22Rv1 (cell line): Measurements from ENCODE around the gene DDI2.

ENCODE experiments used
- H3K27ac ChIP-seq: fragments of 450-650 bp; 2 replicates; pipeline ENCODE4 v1.5.1; 2017
- ZFX ChIP-seq: fragments of 450-650 bp; IDR thresholded peaks from 2 replicates; pipeline ENCODE4 v1.6.1; 2017; ENCODE audit warnings: antibody characterized with exemption, borderline replicate concordance
- TF ChIP-seq, protein P1 (sequence below): fragments of 450-650 bp; IDR thresholded peaks from 2 replicates; pipeline ENCODE4 v1.5.1; 2017; ENCODE audit warnings: mild to moderate bottlenecking

Gene DDI2

DNA sequence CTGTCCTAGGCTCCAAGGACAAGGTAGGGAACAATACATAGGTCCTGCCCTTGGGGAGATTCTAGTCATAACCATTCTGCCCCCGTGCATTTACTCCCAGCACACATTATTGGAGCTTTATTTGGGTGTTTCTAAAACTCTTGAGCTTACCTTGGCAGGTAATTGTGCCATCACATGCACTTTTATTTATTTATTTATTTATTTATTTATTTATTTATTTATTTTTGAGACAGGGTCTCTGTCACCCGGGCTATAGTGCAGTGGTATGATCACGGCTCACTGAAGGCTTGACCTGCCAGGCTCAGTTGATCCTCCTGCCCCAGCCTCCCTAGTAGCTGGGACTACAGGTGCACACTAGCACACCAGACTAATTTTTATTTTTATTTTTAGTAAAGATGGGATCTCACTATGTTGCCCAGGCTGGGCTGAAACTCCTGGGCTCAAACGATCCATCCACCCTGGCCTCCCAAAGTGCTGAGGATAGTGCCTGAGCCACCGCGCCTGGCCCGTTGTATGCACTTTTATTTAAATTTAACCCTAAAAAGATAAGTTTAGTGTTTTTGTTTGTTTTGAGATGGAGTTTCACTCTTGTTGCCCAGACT lies 41.6 kb upstream of the DDI2 start:
- no peak overlapping the region for H3K27ac ChIP-seq

GRCh38 chr1:15577691-15578090 lies 39.6 kb upstream of the DDI2 start:
- H3K27ac ChIP-seq = no peak overlapping the region
- no peak for TF ChIP-seq ZFX

More for the DNA sequence above, 41.6 kb upstream of the DDI2 start:
- TF ChIP-seq, protein P1, sequence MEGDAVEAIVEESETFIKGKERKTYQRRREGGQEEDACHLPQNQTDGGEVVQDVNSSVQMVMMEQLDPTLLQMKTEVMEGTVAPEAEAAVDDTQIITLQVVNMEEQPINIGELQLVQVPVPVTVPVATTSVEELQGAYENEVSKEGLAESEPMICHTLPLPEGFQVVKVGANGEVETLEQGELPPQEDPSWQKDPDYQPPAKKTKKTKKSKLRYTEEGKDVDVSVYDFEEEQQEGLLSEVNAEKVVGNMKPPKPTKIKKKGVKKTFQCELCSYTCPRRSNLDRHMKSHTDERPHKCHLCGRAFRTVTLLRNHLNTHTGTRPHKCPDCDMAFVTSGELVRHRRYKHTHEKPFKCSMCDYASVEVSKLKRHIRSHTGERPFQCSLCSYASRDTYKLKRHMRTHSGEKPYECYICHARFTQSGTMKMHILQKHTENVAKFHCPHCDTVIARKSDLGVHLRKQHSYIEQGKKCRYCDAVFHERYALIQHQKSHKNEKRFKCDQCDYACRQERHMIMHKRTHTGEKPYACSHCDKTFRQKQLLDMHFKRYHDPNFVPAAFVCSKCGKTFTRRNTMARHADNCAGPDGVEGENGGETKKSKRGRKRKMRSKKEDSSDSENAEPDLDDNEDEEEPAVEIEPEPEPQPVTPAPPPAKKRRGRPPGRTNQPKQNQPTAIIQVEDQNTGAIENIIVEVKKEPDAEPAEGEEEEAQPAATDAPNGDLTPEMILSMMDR = no peak

DNA sequence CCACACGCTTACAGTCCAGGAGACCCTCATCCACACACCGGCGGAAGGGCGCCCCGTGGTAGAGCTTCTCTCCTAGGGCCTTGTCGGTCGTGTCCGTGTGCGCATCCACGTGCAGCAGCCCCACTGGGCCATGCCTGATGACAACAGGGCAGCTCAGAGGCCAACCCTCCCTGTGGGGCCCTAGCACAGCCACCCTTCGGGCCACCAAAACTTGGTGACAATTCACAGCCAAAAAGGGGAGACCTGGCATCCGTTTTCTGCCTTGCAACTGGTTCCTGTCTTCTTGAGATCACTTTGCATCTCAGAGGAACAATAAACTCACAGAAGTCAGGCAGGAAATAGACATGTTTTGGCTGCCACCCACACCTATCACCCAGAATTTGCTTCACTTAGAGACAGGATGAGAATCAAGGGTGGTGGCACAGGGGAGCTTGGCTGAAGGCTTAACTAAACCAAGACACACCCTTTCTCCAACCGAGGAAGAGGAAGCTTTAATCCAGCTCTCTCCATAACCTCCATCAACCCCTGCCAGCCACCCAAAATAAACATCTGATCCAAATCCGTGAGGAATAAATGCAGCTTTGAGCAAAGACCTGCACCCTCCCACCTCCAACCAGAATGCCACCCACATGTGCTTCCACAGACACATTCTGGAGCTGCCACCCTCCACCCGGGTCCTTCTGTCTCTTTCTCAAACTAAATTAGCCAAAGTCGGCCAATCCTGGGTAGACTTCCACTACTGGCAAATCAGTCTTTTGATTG lies 38.2 kb upstream of the DDI2 start:
- TF ChIP-seq ZFX = no peak
- TF ChIP-seq, protein P1 = no peak
- no peak overlapping the region for H3K27ac ChIP-seq

- TF ChIP-seq, protein P1 = no peak
- no peak for TF ChIP-seq ZFX
- no peak overlapping the region for H3K27ac ChIP-seq
Observed at GRCh38 chr1:15579683-15580047, 37.6 kb upstream of the DDI2 start.

- TF ChIP-seq, protein P1 = no peak
- no peak for TF ChIP-seq ZFX
- no peak overlapping the region for H3K27ac ChIP-seq
Observed at GRCh38 chr1:15583016-15583706, 34.1 kb upstream of the DDI2 start.

DNA sequence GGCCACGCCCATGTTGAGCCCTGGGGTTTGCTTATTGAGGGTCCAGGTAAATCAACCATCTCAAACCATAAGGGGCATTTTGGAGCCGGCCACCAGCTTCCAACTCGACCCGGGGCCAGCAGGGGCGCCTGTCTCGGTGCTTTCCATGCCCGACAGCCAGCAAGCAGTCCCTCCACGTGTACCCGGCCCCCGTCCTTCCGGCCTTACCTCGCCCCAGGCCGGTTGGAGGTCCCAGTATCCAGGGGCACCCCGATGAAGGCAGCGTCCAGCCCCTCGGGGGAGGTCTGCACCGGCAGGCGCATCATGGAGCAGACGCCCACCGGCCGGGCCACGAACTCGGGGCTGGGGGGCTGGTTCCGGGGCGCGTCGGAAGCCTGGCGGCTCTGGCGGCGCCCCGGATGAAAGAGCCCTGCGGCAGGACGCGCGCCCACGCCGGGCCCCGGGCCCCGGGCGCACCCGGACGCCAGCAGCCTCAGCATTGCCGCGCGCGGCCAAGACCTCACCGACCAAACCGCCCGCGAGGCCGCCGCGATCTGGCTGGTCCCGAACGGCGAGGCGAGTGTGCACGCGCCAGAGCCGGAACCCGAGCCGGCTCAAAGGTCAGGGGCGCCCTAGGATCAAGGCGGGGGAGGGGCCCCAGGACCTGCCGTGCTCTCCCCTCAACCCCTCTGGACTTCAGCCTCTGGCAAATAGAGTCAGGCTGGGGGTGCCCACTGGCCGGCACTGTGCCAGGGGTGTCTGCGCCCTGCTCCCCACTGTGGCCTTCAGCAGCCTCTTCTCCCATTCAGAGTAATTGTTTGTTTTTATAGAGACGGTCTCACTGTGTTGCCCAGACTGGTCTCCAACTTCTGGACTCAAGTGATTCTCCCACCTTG lies 32.5 kb upstream of the DDI2 start, which contains the start of gene AGMAT:
TSS of gene AGMAT (minus strand) at position 563 of the 875 bp plus-strand sequence. CDS start at position 479, 84 bp downstream.
- no peak within 1 kb of the TSS for H3K27ac ChIP-seq

More for the DNA sequence above, 32.5 kb upstream of the DDI2 start, which contains the start of gene AGMAT:
- TF ChIP-seq, protein P1 = peak; percentile 61
- no peak for TF ChIP-seq ZFX
